HepG2 (cell line): Measurements from ENCODE around the gene ANKRD12. TPM values are rescaled to one million over a fixed set of nuclear protein-coding genes. Genes with fewer than 3 reads are reported as not detected.

ENCODE experiments used
- HES4 ChIP-seq: sonication (generic); formaldehyde crosslinking; IDR thresholded peaks from 2 replicates; pipeline ENCODE4 v1.9.0; 2021; ENCODE audit warnings: mild to moderate bottlenecking, missing genetic modification reagents, borderline replicate concordance
- NFATC3 ChIP-seq: sonication (generic); formaldehyde crosslinking; IDR thresholded peaks from 2 replicates; pipeline ENCODE4 v1.5.1; 2020; ENCODE audit warnings: mild to moderate bottlenecking, missing genetic modification reagents
- RBAK ChIP-seq: sonication (generic); formaldehyde crosslinking; IDR thresholded peaks from 2 replicates; pipeline ENCODE4 v1.5.1; 2020; ENCODE audit warnings: mild to moderate bottlenecking, missing genetic modification reagents
- ZNF256 ChIP-seq: sonication (generic); formaldehyde crosslinking; conservative IDR thresholded peaks from 2 replicates; pipeline ENCODE4 v1.4.0; 2020; ENCODE audit warnings: missing genetic modification reagents
- ZNF280D ChIP-seq: sonication (generic); formaldehyde crosslinking; IDR thresholded peaks from 2 replicates; pipeline ENCODE4 v1.5.1; 2020; ENCODE audit warnings: mild to moderate bottlenecking, missing genetic modification reagents
- ZNF296 ChIP-seq: sonication (generic); formaldehyde crosslinking; conservative IDR thresholded peaks from 2 replicates; pipeline ENCODE4 v1.5.0; 2020; ENCODE audit warnings: mild to moderate bottlenecking, missing genetic modification reagents
- ZNF432 ChIP-seq: sonication (generic); formaldehyde crosslinking; IDR thresholded peaks from 2 replicates; pipeline ENCODE4 v1.5.0; 2020; ENCODE audit warnings: missing genetic modification reagents, mild to moderate bottlenecking, borderline replicate concordance
- ZNF441 ChIP-seq: sonication (generic); formaldehyde crosslinking; IDR thresholded peaks from 2 replicates; pipeline ENCODE4 v1.7.0; 2021; ENCODE audit warnings: missing genetic modification reagents, borderline replicate concordance
- ZNF484 ChIP-seq: sonication (generic); formaldehyde crosslinking; IDR thresholded peaks from 2 replicates; pipeline ENCODE4 v1.5.1; 2020; ENCODE audit warnings: mild to moderate bottlenecking, low read depth, missing genetic modification reagents, borderline replicate concordance
- ZNF501 ChIP-seq: sonication (generic); formaldehyde crosslinking; IDR thresholded peaks from 2 replicates; pipeline ENCODE4 v1.5.1; 2020; ENCODE audit warnings: mild to moderate bottlenecking, moderate library complexity, missing genetic modification reagents
- polyA plus RNA-seq, 8 experiments: library from polyadenylated mRNA; depleted of rRNA in 3 of 8; stranded (reverse) in 7 of 8; unstranded in 1 of 8; fragments of >200 nt; fragmentation: Illumina TruSeq in 4 of 8; extraction: Trizol in 4 of 8; gene quantifications; 2 replicates each; pipeline versions ENCODE4 v1.2.1 to v1.2.3, GENCODE V29; 2011 to 2016; ENCODE audit warnings: low read depth in 4 of 8, missing spikeins in 1 of 8, mixed read lengths in 1 of 8; ENCODE audit not compliant: insufficient read depth in 1 of 8
- total RNA-seq, 5 experiments: library from RNA; depleted of rRNA; stranded (reverse); fragments of >200 nt; fragmentation: Illumina TruSeq; extraction: Trizol; gene quantifications; 2 replicates each; pipeline ENCODE4 v1.2.3, GENCODE V29; 2016; ENCODE audit warnings: low read depth in 1 of 5
- TF ChIP-seq, protein P1 (sequence below): sonication (generic); formaldehyde crosslinking; IDR thresholded peaks from 2 replicates; pipeline ENCODE4 v1.5.1; 2020; ENCODE audit warnings: mild to moderate bottlenecking, missing genetic modification reagents, borderline replicate concordance
- TF ChIP-seq, protein P2 (sequence below): sonication (generic); formaldehyde crosslinking; IDR thresholded peaks from 2 replicates; pipeline ENCODE4 v1.8.1; 2023; ENCODE audit warnings: missing genetic modification reagents, inconsistent platforms, borderline replicate concordance
- TF ChIP-seq, protein P3 (sequence below): IDR thresholded peaks from 2 replicates; pipeline ENCODE4 v1.6.1; 2016
- TF ChIP-seq, protein P4 (sequence below): sonication (generic); formaldehyde crosslinking; IDR thresholded peaks from 2 replicates; pipeline ENCODE4 v1.9.0; 2021; ENCODE audit warnings: missing genetic modification reagents, mild to moderate bottlenecking, borderline replicate concordance

ANKRD12 gene
- total and polyA plus RNA-seq, 2 of the 13 experiments (the other 11 are each of a cell fraction or from before 2014, with no cell fraction given) = 6.0 to 23.2 TPM

- TF ChIP-seq NFATC3 (CRISPR knock-in tag) (no peak), ZNF280D (no peak; the same call in 1 of the 2 replicates), ZNF432 (CRISPR knock-in tag) (no peak), ZNF256 (CRISPR knock-in tag) (no peak), ZNF296 (CRISPR knock-in tag) (no peak), ZNF501 (CRISPR knock-in tag) (peak; percentile 92), ZNF484 (CRISPR knock-in tag) (no peak), ZNF441 (CRISPR knock-in tag) (peak; percentile 83; the same call in 1 of the 2 replicates), RBAK (CRISPR knock-in tag) (no peak), HES4 (CRISPR knock-in tag) (no peak)
- TF ChIP-seq, protein P1, sequence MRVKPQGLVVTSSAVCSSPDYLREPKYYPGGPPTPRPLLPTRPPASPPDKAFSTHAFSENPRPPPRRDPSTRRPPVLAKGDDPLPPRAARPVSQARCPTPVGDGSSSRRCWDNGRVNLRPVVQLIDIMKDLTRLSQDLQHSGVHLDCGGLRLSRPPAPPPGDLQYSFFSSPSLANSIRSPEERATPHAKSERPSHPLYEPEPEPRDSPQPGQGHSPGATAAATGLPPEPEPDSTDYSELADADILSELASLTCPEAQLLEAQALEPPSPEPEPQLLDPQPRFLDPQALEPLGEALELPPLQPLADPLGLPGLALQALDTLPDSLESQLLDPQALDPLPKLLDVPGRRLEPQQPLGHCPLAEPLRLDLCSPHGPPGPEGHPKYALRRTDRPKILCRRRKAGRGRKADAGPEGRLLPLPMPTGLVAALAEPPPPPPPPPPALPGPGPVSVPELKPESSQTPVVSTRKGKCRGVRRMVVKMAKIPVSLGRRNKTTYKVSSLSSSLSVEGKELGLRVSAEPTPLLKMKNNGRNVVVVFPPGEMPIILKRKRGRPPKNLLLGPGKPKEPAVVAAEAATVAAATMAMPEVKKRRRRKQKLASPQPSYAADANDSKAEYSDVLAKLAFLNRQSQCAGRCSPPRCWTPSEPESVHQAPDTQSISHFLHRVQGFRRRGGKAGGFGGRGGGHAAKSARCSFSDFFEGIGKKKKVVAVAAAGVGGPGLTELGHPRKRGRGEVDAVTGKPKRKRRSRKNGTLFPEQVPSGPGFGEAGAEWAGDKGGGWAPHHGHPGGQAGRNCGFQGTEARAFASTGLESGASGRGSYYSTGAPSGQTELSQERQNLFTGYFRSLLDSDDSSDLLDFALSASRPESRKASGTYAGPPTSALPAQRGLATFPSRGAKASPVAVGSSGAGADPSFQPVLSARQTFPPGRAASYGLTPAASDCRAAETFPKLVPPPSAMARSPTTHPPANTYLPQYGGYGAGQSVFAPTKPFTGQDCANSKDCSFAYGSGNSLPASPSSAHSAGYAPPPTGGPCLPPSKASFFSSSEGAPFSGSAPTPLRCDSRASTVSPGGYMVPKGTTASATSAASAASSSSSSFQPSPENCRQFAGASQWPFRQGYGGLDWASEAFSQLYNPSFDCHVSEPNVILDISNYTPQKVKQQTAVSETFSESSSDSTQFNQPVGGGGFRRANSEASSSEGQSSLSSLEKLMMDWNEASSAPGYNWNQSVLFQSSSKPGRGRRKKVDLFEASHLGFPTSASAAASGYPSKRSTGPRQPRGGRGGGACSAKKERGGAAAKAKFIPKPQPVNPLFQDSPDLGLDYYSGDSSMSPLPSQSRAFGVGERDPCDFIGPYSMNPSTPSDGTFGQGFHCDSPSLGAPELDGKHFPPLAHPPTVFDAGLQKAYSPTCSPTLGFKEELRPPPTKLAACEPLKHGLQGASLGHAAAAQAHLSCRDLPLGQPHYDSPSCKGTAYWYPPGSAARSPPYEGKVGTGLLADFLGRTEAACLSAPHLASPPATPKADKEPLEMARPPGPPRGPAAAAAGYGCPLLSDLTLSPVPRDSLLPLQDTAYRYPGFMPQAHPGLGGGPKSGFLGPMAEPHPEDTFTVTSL (CRISPR knock-in tag) = no peak; the same call in 1 of the 2 replicates
- TF ChIP-seq, protein P2, sequence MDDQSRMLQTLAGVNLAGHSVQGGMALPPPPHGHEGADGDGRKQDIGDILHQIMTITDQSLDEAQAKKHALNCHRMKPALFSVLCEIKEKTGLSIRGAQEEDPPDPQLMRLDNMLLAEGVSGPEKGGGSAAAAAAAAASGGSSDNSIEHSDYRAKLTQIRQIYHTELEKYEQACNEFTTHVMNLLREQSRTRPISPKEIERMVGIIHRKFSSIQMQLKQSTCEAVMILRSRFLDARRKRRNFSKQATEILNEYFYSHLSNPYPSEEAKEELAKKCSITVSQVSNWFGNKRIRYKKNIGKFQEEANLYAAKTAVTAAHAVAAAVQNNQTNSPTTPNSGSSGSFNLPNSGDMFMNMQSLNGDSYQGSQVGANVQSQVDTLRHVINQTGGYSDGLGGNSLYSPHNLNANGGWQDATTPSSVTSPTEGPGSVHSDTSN = no peak
- TF ChIP-seq, protein P3, sequence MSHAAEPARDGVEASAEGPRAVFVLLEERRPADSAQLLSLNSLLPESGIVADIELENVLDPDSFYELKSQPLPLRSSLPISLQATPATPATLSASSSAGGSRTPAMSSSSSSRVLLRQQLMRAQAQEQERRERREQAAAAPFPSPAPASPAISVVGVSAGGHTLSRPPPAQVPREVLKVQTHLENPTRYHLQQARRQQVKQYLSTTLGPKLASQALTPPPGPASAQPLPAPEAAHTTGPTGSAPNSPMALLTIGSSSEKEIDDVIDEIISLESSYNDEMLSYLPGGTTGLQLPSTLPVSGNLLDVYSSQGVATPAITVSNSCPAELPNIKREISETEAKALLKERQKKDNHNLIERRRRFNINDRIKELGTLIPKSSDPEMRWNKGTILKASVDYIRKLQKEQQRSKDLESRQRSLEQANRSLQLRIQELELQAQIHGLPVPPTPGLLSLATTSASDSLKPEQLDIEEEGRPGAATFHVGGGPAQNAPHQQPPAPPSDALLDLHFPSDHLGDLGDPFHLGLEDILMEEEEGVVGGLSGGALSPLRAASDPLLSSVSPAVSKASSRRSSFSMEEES (CRISPR knock-in tag) = 0 out of 2 replicates have a peak, but pooled peaks have one; percentile 36
- TF ChIP-seq, protein P4, sequence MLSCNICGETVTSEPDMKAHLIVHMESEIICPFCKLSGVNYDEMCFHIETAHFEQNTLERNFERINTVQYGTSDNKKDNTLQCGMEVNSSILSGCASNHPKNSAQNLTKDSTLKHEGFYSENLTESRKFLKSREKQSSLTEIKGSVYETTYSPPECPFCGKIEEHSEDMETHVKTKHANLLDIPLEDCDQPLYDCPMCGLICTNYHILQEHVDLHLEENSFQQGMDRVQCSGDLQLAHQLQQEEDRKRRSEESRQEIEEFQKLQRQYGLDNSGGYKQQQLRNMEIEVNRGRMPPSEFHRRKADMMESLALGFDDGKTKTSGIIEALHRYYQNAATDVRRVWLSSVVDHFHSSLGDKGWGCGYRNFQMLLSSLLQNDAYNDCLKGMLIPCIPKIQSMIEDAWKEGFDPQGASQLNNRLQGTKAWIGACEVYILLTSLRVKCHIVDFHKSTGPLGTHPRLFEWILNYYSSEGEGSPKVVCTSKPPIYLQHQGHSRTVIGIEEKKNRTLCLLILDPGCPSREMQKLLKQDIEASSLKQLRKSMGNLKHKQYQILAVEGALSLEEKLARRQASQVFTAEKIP (CRISPR knock-in tag) = no peak
These were observed 33.8 kb upstream of the ANKRD12 start, which contains the start of gene NDUFV2 (continued) for GRCh38 chr18:9102508-9103375.
